K562 (cell line): ENCODE measurements around the gene CTPS1. TPM values are rescaled to one million over a fixed set of nuclear protein-coding genes. Genes with fewer than 3 reads are reported as not detected.

ENCODE experiments used
- ATF7 ChIP-seq: fragments of 450-650 bp; IDR thresholded peaks from 2 replicates; pipeline ENCODE4 v1.7.1; 2014; ENCODE audit warnings: mild to moderate bottlenecking, moderate library complexity
- BCL6 ChIP-seq: fragments of 250-450 bp; sonication (Bioruptor Pico); IDR thresholded peaks from 2 replicates; pipeline ENCODE4 v1.4.0; 2020
- BCOR ChIP-seq: fragments of 450-650 bp; IDR thresholded peaks from 2 replicates; pipeline ENCODE4 v1.6.1; 2016
- CBX1 ChIP-seq: sonication (generic); IDR thresholded peaks from 2 replicates; pipeline ENCODE4 v1.6.1; 2016; ENCODE audit warnings: antibody characterized with exemption, low read depth, mild to moderate bottlenecking
- CHD2 ChIP-seq: IDR thresholded peaks from 2 replicates; pipeline ENCODE4 v1.6.1; 2011; ENCODE audit warnings: low read depth, low read length
- KDM5B ChIP-seq: fragments of 200-600 bp; sonication (generic); IDR thresholded peaks from 2 replicates; pipeline ENCODE4 v1.6.1; 2012; ENCODE audit warnings: low read depth, mild to moderate bottlenecking, moderate library complexity, low read length, control low read depth, inconsistent platforms; ENCODE audit not compliant: insufficient replicate concordance
- MEF2D ChIP-seq: conservative IDR thresholded peaks from 2 replicates; pipeline ENCODE4 v1.6.1; 2016; ENCODE audit warnings: low read depth, missing genetic modification characterization, missing compliant biosample characterization
- NR3C1 ChIP-seq: sonication (generic); formaldehyde crosslinking; IDR thresholded peaks from 2 replicates; pipeline ENCODE4 v1.8.1; 2022; ENCODE audit warnings: missing genetic modification reagents
- OTX1 ChIP-seq: fragments of 450-650 bp; formaldehyde crosslinking; IDR thresholded peaks from 2 replicates; pipeline ENCODE4 v1.4.0; 2022; ENCODE audit warnings: mild to moderate bottlenecking
- PHF8 ChIP-seq: fragments of 200-600 bp; sonication (generic); IDR thresholded peaks from 2 replicates; pipeline ENCODE4 v1.6.1; 2012; ENCODE audit warnings: mixed run types, mild to moderate bottlenecking, inconsistent platforms, low read length, moderate library complexity, borderline replicate concordance
- STAG1 ChIP-seq: sonication (generic); formaldehyde crosslinking; IDR thresholded peaks from 2 replicates; pipeline ENCODE4 v1.5.0; 2020; ENCODE audit warnings: missing genetic modification reagents, borderline replicate concordance
- SUPT5H ChIP-seq: fragments of 450-650 bp; IDR thresholded peaks from 2 replicates; pipeline ENCODE4 v1.6.1; 2016
- TGIF2 ChIP-seq: sonication (generic); formaldehyde crosslinking; IDR thresholded peaks from 2 replicates; pipeline ENCODE4 v1.8.1; 2022; ENCODE audit warnings: mild to moderate bottlenecking, missing genetic modification reagents, moderate library complexity
- TOE1 ChIP-seq, 2 experiments: fragments of 450-650 bp in 1 of 2; sonication (generic) in 1 of 2; formaldehyde crosslinking in 1 of 2; IDR thresholded peaks; 2 replicates each; pipeline versions ENCODE4 v1.7.1 to v1.8.0; 2016 to 2022; ENCODE audit warnings: borderline replicate concordance in 2 of 2, mild to moderate bottlenecking in 2 of 2, antibody characterized with exemption in 1 of 2, inconsistent platforms in 1 of 2, low read depth in 1 of 2, missing genetic modification reagents in 1 of 2, moderate library complexity in 1 of 2
- ZNF77 ChIP-seq: fragments of 250-450 bp; sonication (Bioruptor Pico); IDR thresholded peaks from 2 replicates; pipeline ENCODE4 v1.5.0; 2020
- polyA plus RNA-seq, 8 experiments: library from polyadenylated mRNA; depleted of rRNA in 4 of 8; stranded (reverse) in 5 of 8; unstranded in 3 of 8; fragments of >200 nt; fragmentation: Nextera tagmentation in 2 of 8; fragmentation: Illumina TruSeq in 1 of 8; extraction: Ambion mirVana in 2 of 8; extraction: Trizol in 1 of 8; gene quantifications; 2 replicates each; pipeline versions ENCODE4 v1.2.1 to v1.2.3, GENCODE V29; 2011 to 2014; ENCODE audit warnings: inconsistent platforms in 1 of 8, missing spikeins in 1 of 8
- total RNA-seq, 7 experiments: library from RNA; depleted of rRNA in 6 of 7; stranded (reverse); fragments of >200 nt in 6 of 7; fragmentation: Illumina TruSeq in 2 of 7; extraction: Trizol in 2 of 7; gene quantifications; 2 replicates each; pipeline versions ENCODE4 v1.2.1 to v1.2.3, GENCODE V29; 2011 to 2021; ENCODE audit warnings: low replicate concordance in 1 of 7
- TF ChIP-seq, protein P1 (sequence below): fragments of 250-450 bp; sonication (Bioruptor Pico); IDR thresholded peaks from 2 replicates; pipeline ENCODE4 v1.4.0; 2020; ENCODE audit warnings: mild to moderate bottlenecking
- TF ChIP-seq, protein P2 (sequence below): fragments of 250-450 bp; sonication (Bioruptor Pico); IDR thresholded peaks from 2 replicates; pipeline ENCODE4 v1.8.0; 2021; ENCODE audit warnings: borderline replicate concordance, mild to moderate bottlenecking, moderate library complexity; ENCODE audit not compliant: poor library complexity, severe bottlenecking
- TF ChIP-seq, protein P3 (sequence below), 3 experiments: IDR thresholded peaks in 2 of 3; conservative IDR thresholded peaks in 1 of 3; 2 replicates each; pipeline ENCODE4 v1.5.1; 2011 to 2012; ENCODE audit warnings: low read length in 3 of 3, mild to moderate bottlenecking in 3 of 3, control low read depth in 2 of 3, improper control_type of control experiment in 1 of 3, inconsistent platforms in 1 of 3, low read depth in 1 of 3, mixed read lengths in 1 of 3, moderate library complexity in 1 of 3; ENCODE audit not compliant: insufficient read depth in 2 of 3
- TF ChIP-seq, protein P4 (sequence below): IDR thresholded peaks from 2 replicates; pipeline ENCODE4 v1.6.1; 2011; ENCODE audit warnings: borderline replicate concordance, low read depth, mild to moderate bottlenecking, moderate library complexity, low read length; ENCODE audit not compliant: insufficient read depth, poor library complexity, severe bottlenecking

CTPS1 gene
- total and polyA plus RNA-seq, 9 of the 15 experiments (the other 6 are each of a cell fraction or from before 2014, with no cell fraction given) = 44.4 to 164 (median 87.7) TPM

DNA sequence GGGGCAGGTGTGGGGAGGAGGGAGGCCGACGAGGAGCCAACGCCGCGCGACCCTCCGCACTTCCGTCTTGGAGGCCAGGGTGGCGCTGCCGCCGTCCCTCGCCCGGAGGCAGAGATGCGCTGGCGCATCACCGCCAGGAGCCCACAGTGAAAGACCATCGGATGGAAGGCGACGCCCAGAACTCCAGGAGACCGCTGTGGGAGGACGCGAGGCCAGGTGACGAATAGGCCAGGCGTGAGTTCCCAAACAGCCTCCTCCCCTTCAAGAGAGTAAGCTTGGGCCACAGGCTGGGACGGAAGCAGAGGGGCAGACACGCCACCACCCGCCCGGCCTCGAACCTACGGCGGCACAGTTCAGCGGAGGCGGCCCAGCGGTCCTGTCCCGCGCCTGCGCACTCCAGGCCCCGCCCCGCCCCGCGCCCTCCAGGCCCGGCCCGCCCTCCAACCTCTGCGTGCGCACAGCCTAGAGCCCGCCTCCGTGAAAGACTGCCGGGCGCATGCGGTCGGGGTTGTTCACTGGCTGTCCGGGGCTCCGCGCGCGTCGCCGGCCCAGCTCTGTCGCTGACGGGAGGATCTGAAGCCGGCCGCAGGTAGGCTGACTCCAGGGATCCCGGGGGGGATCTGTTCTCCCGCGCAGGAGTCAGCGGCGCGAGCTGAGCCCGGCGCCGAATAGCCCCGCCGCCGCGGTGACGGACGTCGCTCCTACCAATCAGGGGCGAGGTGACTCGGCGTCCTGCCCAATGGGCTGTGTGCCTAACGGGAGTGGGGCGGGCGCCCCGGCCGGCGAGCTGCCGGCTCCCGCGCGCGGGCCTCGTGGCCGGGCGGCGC is at the start of gene CTPS1 (continued):
- TF ChIP-seq, protein P1, sequence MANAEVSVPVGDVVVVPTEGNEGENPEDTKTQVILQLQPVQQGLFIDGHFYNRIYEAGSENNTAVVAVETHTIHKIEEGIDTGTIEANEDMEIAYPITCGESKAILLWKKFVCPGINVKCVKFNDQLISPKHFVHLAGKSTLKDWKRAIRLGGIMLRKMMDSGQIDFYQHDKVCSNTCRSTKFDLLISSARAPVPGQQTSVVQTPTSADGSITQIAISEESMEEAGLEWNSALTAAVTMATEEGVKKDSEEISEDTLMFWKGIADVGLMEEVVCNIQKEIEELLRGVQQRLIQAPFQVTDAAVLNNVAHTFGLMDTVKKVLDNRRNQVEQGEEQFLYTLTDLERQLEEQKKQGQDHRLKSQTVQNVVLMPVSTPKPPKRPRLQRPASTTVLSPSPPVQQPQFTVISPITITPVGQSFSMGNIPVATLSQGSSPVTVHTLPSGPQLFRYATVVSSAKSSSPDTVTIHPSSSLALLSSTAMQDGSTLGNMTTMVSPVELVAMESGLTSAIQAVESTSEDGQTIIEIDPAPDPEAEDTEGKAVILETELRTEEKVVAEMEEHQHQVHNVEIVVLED (CRISPR knock-in tag) = no peak; the same call in 1 of the 2 replicates
- no peak for TF ChIP-seq OTX1 (CRISPR knock-in tag)
- TF ChIP-seq, protein P2, sequence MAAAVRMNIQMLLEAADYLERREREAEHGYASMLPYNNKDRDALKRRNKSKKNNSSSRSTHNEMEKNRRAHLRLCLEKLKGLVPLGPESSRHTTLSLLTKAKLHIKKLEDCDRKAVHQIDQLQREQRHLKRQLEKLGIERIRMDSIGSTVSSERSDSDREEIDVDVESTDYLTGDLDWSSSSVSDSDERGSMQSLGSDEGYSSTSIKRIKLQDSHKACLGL (CRISPR knock-in tag) = no peak
- TF ChIP-seq, protein P3, sequence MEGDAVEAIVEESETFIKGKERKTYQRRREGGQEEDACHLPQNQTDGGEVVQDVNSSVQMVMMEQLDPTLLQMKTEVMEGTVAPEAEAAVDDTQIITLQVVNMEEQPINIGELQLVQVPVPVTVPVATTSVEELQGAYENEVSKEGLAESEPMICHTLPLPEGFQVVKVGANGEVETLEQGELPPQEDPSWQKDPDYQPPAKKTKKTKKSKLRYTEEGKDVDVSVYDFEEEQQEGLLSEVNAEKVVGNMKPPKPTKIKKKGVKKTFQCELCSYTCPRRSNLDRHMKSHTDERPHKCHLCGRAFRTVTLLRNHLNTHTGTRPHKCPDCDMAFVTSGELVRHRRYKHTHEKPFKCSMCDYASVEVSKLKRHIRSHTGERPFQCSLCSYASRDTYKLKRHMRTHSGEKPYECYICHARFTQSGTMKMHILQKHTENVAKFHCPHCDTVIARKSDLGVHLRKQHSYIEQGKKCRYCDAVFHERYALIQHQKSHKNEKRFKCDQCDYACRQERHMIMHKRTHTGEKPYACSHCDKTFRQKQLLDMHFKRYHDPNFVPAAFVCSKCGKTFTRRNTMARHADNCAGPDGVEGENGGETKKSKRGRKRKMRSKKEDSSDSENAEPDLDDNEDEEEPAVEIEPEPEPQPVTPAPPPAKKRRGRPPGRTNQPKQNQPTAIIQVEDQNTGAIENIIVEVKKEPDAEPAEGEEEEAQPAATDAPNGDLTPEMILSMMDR (IDR thresholded peaks at IDR 0.05 in 2 of 3, conservative IDR thresholded peaks at IDR 0.05 in 1 of 3; ENCODE audit: insufficient read depth in 2 of 3, low read depth in 1 of 3, low read length in 3 of 3) = peak; percentile 38 to 62 (median 43)
- TF ChIP-seq ATF7 = peak; percentile 73
- peak; percentile 94 for TF ChIP-seq PHF8
- peak; percentile 87 for TF ChIP-seq CHD2
- TF ChIP-seq BCOR = peak; percentile 67
- TF ChIP-seq SUPT5H = peak; percentile 94
- TF ChIP-seq NR3C1 = no peak; the same call in 1 of the 2 replicates
- peak; percentile 13; the same call in 1 of the 2 replicates for TF ChIP-seq TOE1 (IDR thresholded peaks at IDR 0.05; ENCODE audit: borderline replicate concordance)
- TF ChIP-seq TOE1 (CRISPR knock-in tag; IDR thresholded peaks at IDR 0.05; ENCODE audit: borderline replicate concordance, low read depth) = no peak
- TF ChIP-seq KDM5B = peak; percentile 51
- no peak for TF ChIP-seq BCL6 (CRISPR knock-in tag)
- TF ChIP-seq, protein P4, sequence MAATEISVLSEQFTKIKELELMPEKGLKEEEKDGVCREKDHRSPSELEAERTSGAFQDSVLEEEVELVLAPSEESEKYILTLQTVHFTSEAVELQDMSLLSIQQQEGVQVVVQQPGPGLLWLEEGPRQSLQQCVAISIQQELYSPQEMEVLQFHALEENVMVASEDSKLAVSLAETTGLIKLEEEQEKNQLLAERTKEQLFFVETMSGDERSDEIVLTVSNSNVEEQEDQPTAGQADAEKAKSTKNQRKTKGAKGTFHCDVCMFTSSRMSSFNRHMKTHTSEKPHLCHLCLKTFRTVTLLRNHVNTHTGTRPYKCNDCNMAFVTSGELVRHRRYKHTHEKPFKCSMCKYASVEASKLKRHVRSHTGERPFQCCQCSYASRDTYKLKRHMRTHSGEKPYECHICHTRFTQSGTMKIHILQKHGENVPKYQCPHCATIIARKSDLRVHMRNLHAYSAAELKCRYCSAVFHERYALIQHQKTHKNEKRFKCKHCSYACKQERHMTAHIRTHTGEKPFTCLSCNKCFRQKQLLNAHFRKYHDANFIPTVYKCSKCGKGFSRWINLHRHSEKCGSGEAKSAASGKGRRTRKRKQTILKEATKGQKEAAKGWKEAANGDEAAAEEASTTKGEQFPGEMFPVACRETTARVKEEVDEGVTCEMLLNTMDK = peak; percentile 27
- TF ChIP-seq TGIF2 (CRISPR knock-in tag) = no peak
- TF ChIP-seq CBX1 = peak; percentile 87; the same call in 1 of the 2 replicates
- no peak for TF ChIP-seq MEF2D
- no peak for TF ChIP-seq ZNF77 (CRISPR knock-in tag)
- no peak for TF ChIP-seq STAG1
